CD4-positive, alpha-beta T cell treated with Interleukin-21 for 1 hour (primary cell): ENCODE data around the gene ZNF813.
A peak's percentile ranks its signal among the peaks of the same experiment; 100 is the strongest.

Source experiments
- DNase-seq: peaks from one replicate; pipeline ENCODE4 v3.0.0-alpha.2; 2020

ZNF813 gene

GRCh38 chr19:53521373-53522202 is 54.1 kb downstream of the ZNF813 start:
- no peak for DNase-seq

DNA sequence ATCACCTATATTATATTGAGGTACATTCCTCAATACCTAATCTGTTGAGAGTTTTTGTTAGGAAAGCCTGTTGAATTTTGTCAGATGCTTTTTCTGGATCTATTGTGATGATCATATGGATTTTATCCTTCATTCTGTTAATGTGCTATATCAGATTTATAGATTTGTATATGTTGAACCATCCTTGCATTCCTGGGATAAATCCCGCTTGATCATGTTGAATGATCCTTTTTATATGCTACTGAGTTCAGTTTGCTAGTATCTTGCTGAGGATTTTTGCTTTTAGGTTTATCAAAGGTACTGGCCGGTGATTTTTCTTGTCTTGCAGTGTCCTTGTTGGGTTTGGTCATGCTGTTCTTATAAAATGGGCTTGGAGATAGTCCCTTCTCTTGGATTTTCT is 58.4 kb downstream of the ZNF813 start:
- no peak for DNase-seq

DNA sequence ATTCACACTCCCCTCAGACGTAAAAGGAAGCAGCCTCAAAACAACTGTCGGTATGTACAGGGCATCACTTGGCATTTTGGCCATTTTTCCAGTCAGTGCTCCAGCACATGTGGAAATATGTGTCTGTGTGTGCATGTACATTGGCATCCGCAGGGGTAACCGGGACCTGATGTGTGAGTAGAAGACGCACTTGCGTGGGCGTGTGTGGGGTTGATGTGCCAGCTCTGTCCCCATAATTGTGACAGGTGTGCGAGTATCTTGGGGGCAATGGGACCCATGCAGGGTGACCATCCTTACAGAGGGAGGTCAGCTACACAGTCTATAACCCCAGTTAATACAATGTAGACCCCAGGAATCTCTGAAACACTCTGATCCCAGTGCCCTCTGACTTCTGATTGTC is 63.1 kb downstream of the ZNF813 start:
- no peak for DNase-seq

- DNase-seq, result no peak
Observed at GRCh38 chr19:53531457-53531856, 63.9 kb downstream of the ZNF813 start.

- no peak for DNase-seq
Observed at GRCh38 chr19:53532362-53532761, 64.8 kb downstream of the ZNF813 start.

DNA sequence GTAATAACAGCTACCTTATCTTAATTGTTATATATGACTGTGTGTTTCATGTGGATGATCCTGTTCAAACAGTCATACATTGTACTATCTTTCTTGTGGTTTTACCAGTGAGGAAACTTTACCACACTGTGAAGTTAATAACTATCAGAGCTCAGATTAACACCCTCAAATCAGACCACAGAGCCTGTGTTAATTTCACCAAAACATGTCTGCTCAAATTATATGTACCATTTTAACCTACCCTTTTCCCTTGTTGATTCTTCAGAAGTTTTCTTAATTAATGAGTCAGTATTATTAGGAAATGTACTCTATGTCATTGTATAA is 68.7 kb downstream of the ZNF813 start:
- no peak for DNase-seq

GRCh38 chr19:53537121-53537520 is 69.6 kb downstream of the ZNF813 start:
- DNase-seq, result no peak

DNA sequence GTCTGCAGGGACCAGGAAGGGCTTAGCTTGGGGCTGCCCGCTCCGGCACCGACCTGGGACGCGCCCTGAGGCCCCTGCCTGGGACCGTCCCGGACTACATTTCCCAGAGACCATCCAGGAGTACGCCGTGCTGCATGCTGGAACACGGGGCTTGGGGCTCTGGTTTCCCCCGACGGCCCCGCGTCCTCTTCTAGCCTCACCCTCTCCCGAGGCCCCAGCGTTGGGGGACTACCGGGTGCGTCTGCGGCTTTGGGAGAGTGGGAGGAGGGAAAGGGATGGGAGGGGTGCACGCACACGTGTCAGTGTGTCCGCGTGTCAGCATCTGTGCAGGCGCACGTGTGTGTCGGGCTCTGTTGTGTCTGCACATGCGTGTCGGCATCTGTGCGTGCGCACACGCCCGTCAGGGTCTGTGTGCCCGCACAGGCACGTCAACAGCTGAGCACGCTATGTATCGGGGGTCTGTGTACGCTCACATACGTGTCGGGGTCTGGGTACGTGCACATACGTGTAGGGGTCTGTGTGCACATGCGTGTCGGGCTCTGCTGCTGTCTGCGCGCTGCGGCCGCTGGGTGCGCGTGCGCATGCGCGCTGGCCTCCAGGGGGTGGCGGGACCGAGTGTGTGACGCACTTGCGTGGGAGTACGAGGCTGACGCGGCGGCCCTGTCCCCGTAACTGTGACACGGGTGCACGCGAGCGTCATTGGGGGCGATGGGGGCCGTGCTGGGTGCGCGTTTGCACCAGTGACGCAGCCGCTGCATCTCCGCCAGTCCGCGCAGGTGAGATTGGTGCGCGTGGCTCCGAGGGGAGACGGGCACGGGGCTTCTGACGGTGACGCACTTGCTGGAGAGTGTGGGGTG is 70.2 kb downstream of the ZNF813 start, which contains the start of gene ZNF331:
TSS of gene ZNF331 (plus strand) at position 625 of the 857 bp plus-strand sequence. CDS start 31,232 bp downstream, outside the sequence.
- DNase-seq, result peak; percentile 93

DNA sequence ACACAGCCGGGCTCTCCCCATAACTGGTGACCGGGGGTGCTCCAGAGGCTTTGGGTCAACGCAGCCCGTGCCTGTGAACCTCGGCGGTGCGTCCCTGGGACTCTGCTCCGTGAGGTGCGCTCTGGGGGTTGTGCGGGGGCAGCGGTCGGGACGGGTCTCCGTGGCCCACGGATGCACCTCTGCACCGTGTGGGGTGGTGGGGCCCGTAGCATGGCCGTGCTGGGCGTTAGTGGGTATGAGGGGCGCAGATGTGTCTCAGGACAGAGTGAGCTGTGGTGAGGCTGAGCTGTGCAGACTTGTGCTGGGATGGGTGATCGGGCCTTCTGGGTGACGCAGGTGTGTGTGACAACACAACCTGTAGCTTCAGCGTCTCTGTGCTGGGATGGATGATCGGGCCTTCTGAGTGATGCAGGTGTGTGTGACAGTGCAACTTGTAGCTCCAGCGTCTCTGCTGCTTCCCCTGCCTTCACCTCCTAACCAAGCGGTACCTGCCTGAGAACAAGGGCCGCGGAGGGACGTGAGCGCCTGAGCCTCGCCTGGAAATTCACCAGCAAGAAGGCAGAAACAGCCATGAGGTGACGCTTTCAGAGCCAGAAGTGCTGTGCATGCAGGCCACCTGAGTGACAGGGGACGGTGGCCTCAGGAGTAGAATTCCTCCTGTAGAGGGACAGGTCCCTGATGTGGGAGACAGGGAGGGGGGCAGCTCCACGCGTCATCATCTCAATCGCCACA is 71.0 kb downstream of the ZNF813 start:
- DNase-seq, result peak; percentile 20

GRCh38 chr19:53540091-53540490 is 72.6 kb downstream of the ZNF813 start:
- DNase-seq, result no peak

GRCh38 chr19:53541971-53542370 is 74.4 kb downstream of the ZNF813 start:
- no peak for DNase-seq

- no peak for DNase-seq
Observed at GRCh38 chr19:53545271-53546065, 77.9 kb downstream of the ZNF813 start.
